ENCODE data around the gene SAYSD1.

Gene SAYSD1

DNA sequence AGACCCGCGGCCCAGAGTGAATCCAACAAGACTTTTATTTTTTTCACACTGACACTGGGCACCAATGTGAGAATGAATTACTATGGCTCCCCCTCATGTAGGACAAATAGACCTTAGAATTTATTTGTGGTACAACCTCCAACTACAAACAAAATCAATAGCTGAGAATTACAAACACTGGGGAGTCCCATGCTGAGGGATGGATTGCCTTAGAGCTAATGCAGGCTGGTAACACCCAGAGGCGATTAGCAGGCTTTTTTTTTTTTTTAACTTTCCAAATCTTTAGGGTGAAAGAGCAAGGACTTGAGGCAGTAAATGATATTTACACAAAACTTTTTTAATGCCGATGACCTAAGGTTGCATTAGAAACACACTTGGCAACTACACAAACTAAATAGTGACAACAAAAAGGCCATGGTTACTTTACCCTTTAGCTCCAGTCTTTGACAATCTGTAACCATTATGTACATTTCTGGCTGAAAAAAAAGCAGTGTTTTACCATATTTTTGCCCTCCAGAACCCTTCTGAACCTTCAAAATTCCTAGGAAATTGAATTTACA lies 21.8 kb downstream of the SAYSD1 start:
- TF ChIP-seq CTCF (conservative IDR thresholded peaks at IDR 0.05), result no peak
- H3K27ac ChIP-seq, result no peak overlapping the region

GRCh38 chr6:39092124-39092523 lies 22.9 kb downstream of the SAYSD1 start:
- no peak overlapping the region for H3K27ac ChIP-seq
- TF ChIP-seq CTCF (conservative IDR thresholded peaks at IDR 0.05), result peak; percentile 56

DNA sequence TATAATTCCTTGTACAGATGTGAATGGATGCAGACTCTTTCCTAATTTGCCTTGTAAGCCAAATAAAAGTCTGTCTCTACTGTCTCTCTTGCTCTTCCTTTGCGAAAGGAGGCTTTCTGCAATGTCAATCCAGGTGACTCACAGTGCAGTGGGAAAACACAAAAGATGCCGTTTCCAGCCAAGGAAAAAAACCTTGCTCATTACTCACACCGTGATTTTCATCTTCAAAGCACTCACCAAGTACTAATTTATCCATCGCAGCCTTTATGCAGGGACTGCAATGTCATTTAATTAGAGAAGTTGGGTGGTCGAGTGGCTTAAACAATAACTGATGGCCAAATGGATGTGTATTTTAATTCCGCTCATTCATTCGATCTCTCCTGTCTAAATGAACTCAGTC lies 23.8 kb downstream of the SAYSD1 start:
- TF ChIP-seq CTCF (conservative IDR thresholded peaks at IDR 0.05), result no peak
- H3K27ac ChIP-seq, result no peak overlapping the region

DNA sequence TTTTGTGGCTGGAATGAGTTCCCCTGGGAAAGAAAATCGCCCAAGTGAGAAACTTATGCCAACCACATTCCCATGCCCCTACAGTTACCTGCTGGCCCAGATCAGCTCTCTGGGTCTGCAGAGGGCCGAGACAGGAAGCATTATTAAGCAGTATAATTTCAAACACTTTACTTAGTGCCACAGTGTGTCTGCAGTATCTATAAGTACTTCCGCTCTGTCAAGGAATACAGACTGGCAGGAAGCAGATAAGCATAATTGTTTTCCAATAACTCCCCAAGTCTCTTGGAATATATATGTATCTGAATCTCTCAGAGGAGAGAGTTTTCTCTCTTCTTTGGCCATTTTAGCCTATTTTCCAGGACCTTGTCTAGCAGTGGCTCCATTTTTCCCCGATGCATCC lies 24.9 kb downstream of the SAYSD1 start:
- no peak for TF ChIP-seq CTCF (conservative IDR thresholded peaks at IDR 0.05)
- peak overlapping the region; percentile 45 for H3K27ac ChIP-seq

GRCh38 chr6:39088331-39088730 lies 26.7 kb downstream of the SAYSD1 start:
- TF ChIP-seq CTCF (conservative IDR thresholded peaks at IDR 0.05), result no peak
- H3K27ac ChIP-seq, result no peak overlapping the region

DNA sequence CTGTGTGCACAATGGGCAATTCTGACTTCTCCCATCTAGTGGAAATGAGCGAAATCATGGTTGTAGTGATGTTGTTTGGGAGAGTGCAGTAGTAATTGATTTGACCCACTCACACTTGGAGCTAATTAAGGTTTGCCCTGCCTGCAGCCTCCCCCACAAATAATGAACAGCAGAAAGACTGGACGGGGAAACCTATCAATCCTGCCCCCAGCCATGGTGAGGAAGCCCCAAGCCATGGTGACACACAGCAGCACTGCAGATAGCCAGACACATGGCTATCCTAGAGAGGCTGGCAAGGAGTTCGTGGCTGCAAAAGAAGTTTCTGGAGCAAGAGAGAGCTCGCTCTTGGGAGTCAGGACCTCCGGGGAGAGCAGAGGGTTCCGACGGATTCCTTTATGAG lies 27.8 kb downstream of the SAYSD1 start:
- no peak for TF ChIP-seq CTCF (conservative IDR thresholded peaks at IDR 0.05)
- H3K27ac ChIP-seq, result no peak overlapping the region

GRCh38 chr6:39086711-39087110 lies 28.3 kb downstream of the SAYSD1 start:
- no peak overlapping the region for H3K27ac ChIP-seq
- no peak for TF ChIP-seq CTCF (conservative IDR thresholded peaks at IDR 0.05)

All from VCaP (cell line).